ENCODE results near the gene DHX16. TPM values are rescaled to one million over a fixed set of nuclear protein-coding genes. Genes with fewer than 3 reads are reported as not detected.

DHX16 gene
- total RNA-seq, 1 experiment from 2014 or later = 41.3 TPM

DNA sequence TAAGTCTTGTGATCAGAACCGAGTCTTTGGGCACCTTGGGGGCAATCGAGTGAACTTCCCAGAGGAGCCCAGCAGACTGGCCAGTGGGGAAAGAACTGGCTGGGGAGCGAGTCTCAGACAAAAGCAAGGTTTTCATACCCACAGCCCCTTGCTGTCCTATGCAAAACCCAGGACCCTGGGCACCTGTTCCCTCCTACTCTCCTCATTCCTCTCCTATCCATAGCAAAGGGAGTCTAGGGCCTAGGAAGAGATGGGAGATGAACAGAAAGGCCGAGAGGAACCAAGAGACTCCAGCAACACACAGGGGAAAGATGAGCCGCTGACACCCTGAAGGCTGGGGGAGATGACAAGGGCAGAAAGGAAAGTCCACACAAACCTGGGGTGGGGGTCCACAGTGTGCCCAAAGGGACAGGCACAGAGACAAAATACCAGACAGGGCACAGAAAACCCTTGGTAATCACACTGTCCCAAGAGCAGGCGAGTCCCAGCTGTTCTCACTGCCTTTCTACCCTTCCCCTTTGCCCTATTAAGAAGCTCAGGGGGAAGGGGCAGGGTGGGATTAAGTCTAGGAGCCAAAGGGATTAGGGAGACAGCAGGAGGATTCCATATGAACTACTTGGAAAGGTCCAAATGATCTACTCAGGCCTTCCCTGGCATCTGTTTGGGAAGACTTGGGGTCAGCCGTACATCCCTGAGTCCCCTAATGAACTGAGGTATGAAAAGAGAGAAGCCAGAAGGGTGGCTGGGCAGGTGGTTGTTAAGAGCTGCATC is 7.1 kb upstream of the DHX16 start:
- ChIA-PET POLR2A (interaction anchor here (0.5 to 9.1 kb wide), 8 partner anchors 8 to 204 kb away, joined by 3 to 251 read pairs (median 6); partner anchors contain the start of genes DDR1, MDC1 and TUBB), CTCF (interaction anchor here (0.7 to 17.5 kb wide), 7 partner anchors 9 to 407 kb away, joined by 3 to 537 read pairs (median 4); partner anchors contain the start of genes MDC1 and TUBB)
- Mint-ChIP-seq H3K27me3 (ENCODE audit: insufficient read depth, unreplicated experiment) (no peaks in the 10 kb centered on the region), H3K4me1 (ENCODE audit: insufficient read depth, unreplicated experiment) (peaks cover 34% of the 10 kb centered on the region), H3K27ac (ENCODE audit: low read depth, unreplicated experiment) (no peak overlapping the region), H3K9me3 (ENCODE audit: unreplicated experiment) (no peaks in the 10 kb centered on the region), H3K4me3 (ENCODE audit: unreplicated experiment) (peak overlapping the region; percentile 41), H3K36me3 (ENCODE audit: insufficient read depth, unreplicated experiment) (peaks cover 75% of the 10 kb centered on the region)
- DNase-seq (ENCODE audit: unreplicated experiment) = no peak
- BruUV-seq (replicated peaks) = no TSS peak
- intact Hi-C loops (cut with micrococcal nuclease) = loop anchor here (1.0 kb wide), 2 partner anchors 42 to 390 kb away; no protein-coding TSS in a partner anchor
- TF ChIP-seq CTCF (IDR thresholded peaks at IDR 0.05; ENCODE audit: unreplicated experiment) = no peak

DNA sequence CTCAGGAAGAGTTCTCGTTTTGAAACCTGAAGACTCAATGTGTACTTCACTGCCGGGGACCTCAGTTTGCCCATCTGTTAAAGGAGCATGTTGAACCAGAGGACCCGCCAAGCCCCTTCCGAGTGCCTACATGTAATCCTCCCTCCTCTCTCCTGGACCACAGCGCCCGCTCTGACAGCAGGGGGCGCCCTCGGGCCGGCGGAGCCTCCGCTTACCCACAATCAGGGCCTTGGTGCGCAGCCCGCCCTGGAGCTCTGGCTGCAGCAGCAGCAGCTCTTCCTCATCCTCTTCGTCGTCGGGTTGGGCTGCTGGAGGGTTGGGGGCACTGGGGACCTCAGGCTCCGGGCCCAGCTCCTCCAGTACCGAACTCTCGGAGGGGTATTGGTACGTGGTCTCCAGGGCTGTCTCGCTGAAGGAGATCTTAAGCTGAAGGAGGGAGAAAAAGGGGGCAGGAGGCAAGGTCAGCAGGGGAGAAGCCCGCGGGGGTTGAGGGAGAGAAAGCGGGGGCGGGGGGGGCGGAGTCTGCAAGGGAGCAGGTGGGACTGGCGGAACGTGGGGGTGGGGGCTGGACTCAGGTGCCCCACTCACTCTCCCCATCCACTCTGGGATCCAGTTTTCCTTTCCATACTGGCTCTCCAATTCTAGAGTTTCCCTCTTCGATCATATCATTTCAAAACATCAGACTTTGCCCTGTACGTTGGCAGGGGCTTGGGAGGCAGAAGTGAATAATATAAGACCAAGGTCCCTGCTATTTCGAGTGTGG is 6.3 kb upstream of the DHX16 start:
- peak overlapping the region; percentile 41 for H3K4me3 Mint-ChIP-seq (ENCODE audit: unreplicated experiment)
- DNase-seq (ENCODE audit: unreplicated experiment) = peak; percentile 82
- BruUV-seq (replicated peaks) = no TSS peak
- H3K36me3 Mint-ChIP-seq (ENCODE audit: insufficient read depth, unreplicated experiment) = peaks cover 70% of the 10 kb centered on the region
- no peaks in the 10 kb centered on the region for H3K27me3 Mint-ChIP-seq (ENCODE audit: insufficient read depth, unreplicated experiment)
- ChIA-PET CTCF (interaction anchor here (0.5 to 17.5 kb wide), 18 partner anchors 9 to 408 kb away, joined by 3 to 537 read pairs (median 4); partner anchors contain the start of genes MDC1 and TUBB), POLR2A (interaction anchor here (0.6 to 9.1 kb wide), 7 partner anchors 9 to 205 kb away, joined by 3 to 208 read pairs (median 6); partner anchors contain the start of genes DDR1, MDC1, NRM and TUBB)
- H3K9me3 Mint-ChIP-seq (ENCODE audit: unreplicated experiment) = no peaks in the 10 kb centered on the region
- no peak overlapping the region for H3K27ac Mint-ChIP-seq (ENCODE audit: low read depth, unreplicated experiment)
- intact Hi-C loops (cut with micrococcal nuclease) = loop anchor here (1.0 kb wide), 2 partner anchors 43 to 391 kb away; no protein-coding TSS in a partner anchor
- peak; percentile 98 for TF ChIP-seq CTCF (IDR thresholded peaks at IDR 0.05; ENCODE audit: unreplicated experiment)
- peaks cover 28% of the 10 kb centered on the region for H3K4me1 Mint-ChIP-seq (ENCODE audit: insufficient read depth, unreplicated experiment)

- Mint-ChIP-seq H3K9me3 (ENCODE audit: unreplicated experiment) (no peaks in the 10 kb centered on the region), H3K4me1 (ENCODE audit: insufficient read depth, unreplicated experiment) (peaks cover 12% of the 10 kb centered on the region), H3K27me3 (ENCODE audit: insufficient read depth, unreplicated experiment) (no peaks in the 10 kb centered on the region), H3K4me3 (ENCODE audit: unreplicated experiment) (no peak overlapping the region), H3K36me3 (ENCODE audit: insufficient read depth, unreplicated experiment) (peaks cover 61% of the 10 kb centered on the region), H3K27ac (ENCODE audit: low read depth, unreplicated experiment) (peak overlapping the region; percentile 82)
- POLR2A ChIA-PET = interaction anchor here (0.6 to 9.1 kb wide), 3 partner anchors 11 to 54 kb away, joined by 3 to 208 read pairs (median 11); partner anchors contain the start of genes MDC1 and TUBB
- CTCF ChIA-PET = interaction anchor here (1.5 to 17.5 kb wide), 3 partner anchors 9 to 50 kb away, joined by 6 to 537 read pairs (median 26); partner anchors contain the start of genes MDC1 and TUBB
- no TSS peak for BruUV-seq (replicated peaks)
- intact Hi-C loops (cut with micrococcal nuclease) = no loop called here
- DNase-seq (ENCODE audit: unreplicated experiment) = no peak
- TF ChIP-seq CTCF (IDR thresholded peaks at IDR 0.05; ENCODE audit: unreplicated experiment) = no peak
Observed at GRCh38 chr6:30676660-30677285, 4.0 kb upstream of the DHX16 start.
